Measurements from ENCODE around the gene THTPA. TPM values are rescaled to one million over a fixed set of nuclear protein-coding genes. Genes with fewer than 3 reads are reported as not detected.

THTPA gene
- total RNA-seq, 1 donor from 2014 or later, result 15.5 TPM

DNA sequence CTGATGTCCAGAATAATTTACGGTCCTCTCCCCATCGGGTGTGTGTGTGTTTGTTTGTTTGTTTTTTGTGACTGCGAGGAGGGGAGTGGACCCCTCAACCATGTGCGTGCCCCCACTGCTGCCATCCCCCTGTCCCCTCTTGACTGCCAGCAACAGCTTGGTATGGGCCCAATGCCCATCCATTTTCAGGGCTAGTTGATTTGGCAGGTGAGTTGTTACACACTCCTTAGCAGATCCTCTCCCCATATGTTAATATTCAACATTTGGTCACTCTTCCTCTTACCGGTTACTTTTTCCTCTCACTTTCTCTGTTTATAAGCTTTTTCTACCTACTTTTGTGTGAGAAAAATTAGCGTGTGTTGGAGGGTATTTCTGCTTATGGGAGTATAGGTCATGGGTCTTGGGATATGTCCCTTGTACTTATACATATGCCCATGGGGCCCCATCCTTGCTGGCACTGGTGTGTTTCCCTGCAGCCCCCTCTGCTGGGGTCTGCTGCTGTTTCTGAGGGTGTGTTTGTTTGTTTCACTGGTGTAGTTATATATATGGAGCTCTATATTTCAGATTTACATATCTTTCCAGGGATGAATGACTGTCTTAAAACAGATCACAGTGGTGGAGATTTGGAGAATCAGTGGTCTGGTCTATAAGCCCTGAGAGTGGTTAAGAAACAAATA is 38.3 kb upstream of the THTPA start:
- no peaks in the 10 kb centered on the region for H3K9me3 ChIP-seq
- ATAC-seq, result no peak
- no peak overlapping the region for H3K4me3 ChIP-seq
- no peak for DNase-seq
- no peaks in the 10 kb centered on the region for H3K36me3 ChIP-seq
- H3K27me3 ChIP-seq, result no peaks in the 10 kb centered on the region
- TF ChIP-seq, protein P1, sequence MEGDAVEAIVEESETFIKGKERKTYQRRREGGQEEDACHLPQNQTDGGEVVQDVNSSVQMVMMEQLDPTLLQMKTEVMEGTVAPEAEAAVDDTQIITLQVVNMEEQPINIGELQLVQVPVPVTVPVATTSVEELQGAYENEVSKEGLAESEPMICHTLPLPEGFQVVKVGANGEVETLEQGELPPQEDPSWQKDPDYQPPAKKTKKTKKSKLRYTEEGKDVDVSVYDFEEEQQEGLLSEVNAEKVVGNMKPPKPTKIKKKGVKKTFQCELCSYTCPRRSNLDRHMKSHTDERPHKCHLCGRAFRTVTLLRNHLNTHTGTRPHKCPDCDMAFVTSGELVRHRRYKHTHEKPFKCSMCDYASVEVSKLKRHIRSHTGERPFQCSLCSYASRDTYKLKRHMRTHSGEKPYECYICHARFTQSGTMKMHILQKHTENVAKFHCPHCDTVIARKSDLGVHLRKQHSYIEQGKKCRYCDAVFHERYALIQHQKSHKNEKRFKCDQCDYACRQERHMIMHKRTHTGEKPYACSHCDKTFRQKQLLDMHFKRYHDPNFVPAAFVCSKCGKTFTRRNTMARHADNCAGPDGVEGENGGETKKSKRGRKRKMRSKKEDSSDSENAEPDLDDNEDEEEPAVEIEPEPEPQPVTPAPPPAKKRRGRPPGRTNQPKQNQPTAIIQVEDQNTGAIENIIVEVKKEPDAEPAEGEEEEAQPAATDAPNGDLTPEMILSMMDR (IDR thresholded peaks at IDR 0.05), result no peak
- no peaks in the 10 kb centered on the region for H3K4me1 ChIP-seq
- intact Hi-C loops (cut with DNase I), result no loop called here
- no peak overlapping the region for H3K27ac ChIP-seq

DNA sequence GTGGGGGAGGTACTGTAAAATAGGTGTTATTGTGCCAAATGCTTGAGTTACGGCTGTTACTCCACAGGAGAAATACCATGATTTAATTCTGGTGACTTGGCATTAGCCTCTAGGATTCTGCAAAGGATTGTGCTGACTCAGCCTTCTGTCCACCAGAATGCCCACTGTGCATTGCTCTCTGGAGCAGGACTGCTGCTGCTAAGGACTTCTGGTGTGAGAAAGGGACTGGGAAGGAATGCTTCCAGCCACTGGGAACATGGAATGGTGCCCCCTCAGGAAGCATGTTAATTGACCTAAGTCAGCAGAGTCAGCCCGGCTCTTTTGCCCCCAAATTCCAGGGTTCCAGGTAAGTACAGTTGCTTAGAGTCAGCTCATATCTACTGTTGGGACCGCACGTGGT is 37.4 kb upstream of the THTPA start:
- Histone ChIP-seq H3K36me3 (no peaks in the 10 kb centered on the region), H3K27me3 (no peaks in the 10 kb centered on the region), H3K27ac (no peak overlapping the region), H3K4me3 (no peak overlapping the region), H3K4me1 (no peaks in the 10 kb centered on the region), H3K9me3 (no peaks in the 10 kb centered on the region)
- intact Hi-C loops (cut with DNase I), result no loop called here
- TF ChIP-seq, protein P1 (IDR thresholded peaks at IDR 0.05), result no peak
- ATAC-seq (no peak), DNase-seq (no peak)

DNA sequence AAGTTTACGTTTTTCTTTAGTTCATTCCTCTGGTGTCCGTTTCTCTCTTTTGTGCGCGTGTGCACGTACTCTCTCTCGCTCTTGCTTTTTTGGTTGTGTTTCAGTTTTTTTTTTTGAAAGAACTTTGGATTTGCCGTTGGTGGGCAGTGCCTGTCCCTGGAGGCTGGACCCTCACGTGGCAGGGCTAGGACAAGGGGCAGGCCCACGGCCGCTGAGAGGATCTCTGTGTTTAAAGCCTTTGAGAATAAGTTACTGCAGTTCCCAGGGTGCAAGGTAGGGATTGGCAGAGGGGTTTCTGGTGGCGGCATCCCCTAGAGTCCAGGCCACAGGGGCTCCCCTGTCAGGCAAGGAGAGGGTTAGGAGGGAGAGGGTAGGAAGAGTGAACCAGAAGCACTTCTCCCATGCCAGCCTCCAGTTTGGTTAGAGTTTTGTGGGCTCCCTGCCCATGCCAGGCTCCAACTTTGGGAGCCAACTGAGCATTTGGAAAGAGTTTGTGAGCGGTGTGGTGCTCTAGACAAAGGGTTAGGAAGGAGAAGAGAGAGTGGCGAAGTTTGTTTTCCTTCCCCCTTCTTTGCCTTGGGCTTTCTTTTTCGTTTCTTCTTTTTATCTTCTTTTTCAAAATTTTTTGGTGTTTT is 35.1 kb upstream of the THTPA start:
- Histone ChIP-seq H3K36me3 (no peaks in the 10 kb centered on the region), H3K9me3 (no peaks in the 10 kb centered on the region), H3K4me1 (no peaks in the 10 kb centered on the region), H3K27ac (no peak overlapping the region), H3K27me3 (no peaks in the 10 kb centered on the region), H3K4me3 (no peak overlapping the region)
- TF ChIP-seq, protein P1 (IDR thresholded peaks at IDR 0.05), result no peak
- ATAC-seq (no peak), DNase-seq (no peak)
- intact Hi-C loops (cut with DNase I), result no loop called here

DNA sequence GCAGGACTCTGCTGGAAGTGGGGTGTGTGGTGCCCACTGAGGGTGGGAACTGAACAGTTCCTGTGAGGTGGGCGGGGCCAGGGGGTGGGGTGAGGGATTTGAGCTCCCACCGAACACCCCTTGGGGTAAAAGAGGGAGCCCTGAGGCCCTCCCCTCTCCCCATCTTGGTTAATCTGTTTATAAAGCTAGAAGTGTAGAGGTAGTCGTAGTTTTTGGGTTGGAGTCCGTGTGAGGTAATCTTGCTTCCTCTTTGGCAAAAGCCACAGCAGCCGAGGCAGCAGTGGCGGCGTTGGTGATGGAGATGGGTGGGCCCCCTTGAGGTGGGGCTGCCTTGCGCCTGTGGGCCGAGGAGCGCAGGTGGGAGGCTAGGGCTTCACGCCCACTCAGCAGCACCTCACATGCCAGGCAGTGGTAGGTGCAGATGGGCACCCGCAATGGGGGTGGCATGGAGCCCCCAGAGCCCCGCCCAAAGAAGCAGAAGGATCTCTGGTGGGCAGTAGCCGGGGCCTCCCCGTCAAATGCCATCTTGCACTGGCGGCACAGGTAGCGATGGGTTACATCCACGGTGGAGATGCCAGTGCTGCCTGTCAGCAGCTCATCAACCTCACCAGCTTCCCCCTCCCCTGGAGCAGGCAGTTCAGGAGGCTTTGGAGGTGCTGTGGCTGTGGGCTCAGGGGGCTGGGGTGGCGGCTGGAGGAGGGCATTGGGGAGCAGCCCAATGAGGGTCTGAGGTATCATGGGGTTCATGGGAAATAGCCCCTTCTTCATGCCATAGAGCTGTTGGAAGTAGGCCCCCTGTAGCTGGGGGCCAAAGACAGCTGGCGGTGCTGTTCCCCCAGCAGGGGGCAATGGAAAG is 34.1 kb upstream of the THTPA start:
- Histone ChIP-seq H3K36me3 (no peaks in the 10 kb centered on the region), H3K27ac (no peak overlapping the region), H3K27me3 (no peaks in the 10 kb centered on the region), H3K4me1 (no peaks in the 10 kb centered on the region), H3K4me3 (no peak overlapping the region), H3K9me3 (no peaks in the 10 kb centered on the region)
- intact Hi-C loops (cut with DNase I), result no loop called here
- DNase-seq (no peak), ATAC-seq (no peak)
- TF ChIP-seq, protein P1 (IDR thresholded peaks at IDR 0.05), result no peak

DNA sequence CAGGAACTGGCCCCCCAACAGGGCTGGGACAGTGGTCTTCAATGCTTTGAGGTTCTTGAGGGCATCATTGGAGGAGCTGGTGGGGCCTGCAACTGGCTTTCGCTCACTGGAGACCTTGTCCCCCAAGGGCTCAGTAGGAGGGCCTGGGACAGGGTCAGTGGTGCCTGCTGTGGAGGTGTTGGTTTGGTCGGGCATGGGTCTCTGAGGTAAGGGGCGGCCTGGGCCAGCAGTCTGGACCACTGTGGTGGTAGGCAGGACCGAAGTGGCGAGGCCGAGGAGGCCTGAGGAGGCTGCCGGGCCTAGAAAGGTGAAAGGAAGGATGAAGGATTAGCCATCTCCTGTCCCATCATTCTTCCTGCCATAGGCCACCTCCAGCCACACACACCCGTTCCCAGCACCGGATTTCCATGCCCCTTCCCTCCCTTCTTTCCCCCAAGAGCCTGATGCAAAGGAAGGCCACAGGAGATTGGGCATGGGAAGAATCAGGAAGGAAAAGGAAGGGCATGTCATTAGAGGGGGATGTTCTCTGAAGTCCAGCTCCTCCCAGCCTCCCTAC is 33.4 kb upstream of the THTPA start:
- Histone ChIP-seq H3K4me3 (no peak overlapping the region), H3K4me1 (no peaks in the 10 kb centered on the region), H3K27ac (no peak overlapping the region), H3K9me3 (no peaks in the 10 kb centered on the region), H3K36me3 (no peaks in the 10 kb centered on the region), H3K27me3 (no peaks in the 10 kb centered on the region)
- DNase-seq (no peak), ATAC-seq (no peak)
- intact Hi-C loops (cut with DNase I), result no loop called here
- TF ChIP-seq, protein P1 (IDR thresholded peaks at IDR 0.05), result no peak

Measured in upper lobe of right lung (tissue), 1 donor.